WTC11 (cell line): ENCODE results near the gene VDAC1.

Source experiments
- ARID4B ChIP-seq: sonication (generic); formaldehyde crosslinking; IDR thresholded peaks from 2 replicates; pipeline ENCODE4 v1.8.0; 2023; ENCODE audit warnings: missing genetic modification reagents, mild to moderate bottlenecking, borderline replicate concordance
- CTCF ChIP-seq: fragments of 200-600 bp; IDR thresholded peaks from 2 replicates; pipeline ENCODE4 v1.8.0; 2022; ENCODE audit warnings: antibody characterized with exemption
- ETV6 ChIP-seq: sonication (generic); formaldehyde crosslinking; IDR thresholded peaks from 2 replicates; pipeline ENCODE4 v1.8.1; 2022; ENCODE audit warnings: mild to moderate bottlenecking, missing genetic modification reagents
- FOXJ3 ChIP-seq: sonication (generic); formaldehyde crosslinking; IDR thresholded peaks from 2 replicates; pipeline ENCODE4 v1.9.0; 2021; ENCODE audit warnings: missing genetic modification reagents, mild to moderate bottlenecking, borderline replicate concordance
- FOXP1 ChIP-seq: sonication (generic); formaldehyde crosslinking; IDR thresholded peaks from 2 replicates; pipeline ENCODE4 v1.8.0; 2022; ENCODE audit warnings: missing genetic modification reagents, mild to moderate bottlenecking, moderate library complexity, borderline replicate concordance
- GABPB1 ChIP-seq: sonication (generic); formaldehyde crosslinking; IDR thresholded peaks from 2 replicates; pipeline ENCODE4 v1.8.1; 2023; ENCODE audit warnings: mild to moderate bottlenecking, missing genetic modification reagents
- HMGXB4 ChIP-seq: sonication (generic); formaldehyde crosslinking; IDR thresholded peaks from 2 replicates; pipeline ENCODE4 v1.8.1; 2023; ENCODE audit warnings: mild to moderate bottlenecking, moderate library complexity, missing genetic modification reagents
- NR2C2 ChIP-seq: sonication (generic); formaldehyde crosslinking; IDR thresholded peaks from 2 replicates; pipeline ENCODE4 v1.8.0; 2022; ENCODE audit warnings: mild to moderate bottlenecking, missing genetic modification reagents
- SOX15 ChIP-seq: fragments of 250-450 bp; sonication (Bioruptor Pico); IDR thresholded peaks from 2 replicates; pipeline ENCODE4 v1.9.0; 2021; ENCODE audit warnings: mild to moderate bottlenecking
- ZNF138 ChIP-seq: sonication (generic); formaldehyde crosslinking; conservative IDR thresholded peaks from 2 replicates; pipeline ENCODE4 v1.8.1; 2022; ENCODE audit warnings: mild to moderate bottlenecking, moderate library complexity, missing genetic modification reagents
- ZNF512 ChIP-seq: sonication (generic); formaldehyde crosslinking; IDR thresholded peaks from 2 replicates; pipeline ENCODE4 v1.8.1; 2022; ENCODE audit warnings: missing genetic modification reagents, borderline replicate concordance
- TF ChIP-seq, protein P1 (sequence below): sonication (generic); formaldehyde crosslinking; conservative IDR thresholded peaks from 2 replicates; pipeline ENCODE4 v1.8.1; 2022; ENCODE audit warnings: mild to moderate bottlenecking, missing genetic modification reagents
- TF ChIP-seq, protein P2 (sequence below): sonication (generic); formaldehyde crosslinking; IDR thresholded peaks from 2 replicates; pipeline ENCODE4 v1.8.1; 2023; ENCODE audit warnings: mild to moderate bottlenecking, missing genetic modification reagents, moderate library complexity

DNA sequence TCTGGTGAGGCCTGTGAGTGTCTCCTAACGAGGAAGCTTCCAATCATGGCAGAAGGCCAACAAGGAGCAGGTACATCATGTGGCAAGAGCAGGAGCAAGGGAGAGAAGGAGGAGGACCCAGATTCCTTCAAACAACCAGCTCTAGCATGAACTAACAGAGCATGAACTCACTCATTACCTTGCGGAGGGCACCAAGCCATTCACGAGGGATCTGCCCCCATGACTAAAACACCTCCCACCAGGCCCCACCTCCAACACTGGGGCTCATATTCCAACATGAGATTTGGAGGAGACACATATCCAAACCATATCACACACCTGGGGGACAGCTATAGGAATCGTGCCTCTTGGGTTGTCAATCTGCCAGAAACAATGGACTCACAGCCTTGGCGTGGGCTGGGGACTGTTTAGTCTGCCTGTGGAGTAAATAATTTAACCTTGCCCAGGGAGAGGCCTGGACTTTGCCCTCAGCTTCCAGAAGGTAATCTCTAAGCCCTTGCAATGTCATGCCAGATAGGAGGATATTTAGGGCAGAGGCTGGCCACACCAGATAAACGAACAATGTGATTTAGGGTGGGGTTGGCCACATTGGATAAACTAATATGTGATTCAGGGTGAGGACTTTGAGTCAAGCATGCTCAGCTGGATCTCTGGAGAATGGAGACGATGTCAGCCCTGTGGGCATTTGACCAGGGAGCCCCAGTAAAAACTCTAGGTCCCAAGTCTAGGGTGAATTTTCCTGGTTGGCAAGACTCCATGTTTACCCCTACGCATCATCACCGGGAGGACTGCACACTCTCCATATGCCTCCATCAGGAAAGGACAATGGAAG lies 13.6 kb upstream of the VDAC1 start:
- TF ChIP-seq CTCF (no peak), GABPB1 (CRISPR knock-in tag) (no peak; the same call in 1 of the 2 replicates), HMGXB4 (no peak), FOXJ3 (CRISPR knock-in tag) (no peak), NR2C2 (CRISPR knock-in tag) (no peak), ETV6 (CRISPR knock-in tag) (no peak), ARID4B (CRISPR knock-in tag) (no peak), ZNF512 (no peak), FOXP1 (CRISPR knock-in tag) (no peak), SOX15 (CRISPR knock-in tag) (no peak), ZNF138 (CRISPR knock-in tag) (no peak)
- TF ChIP-seq, protein P1, sequence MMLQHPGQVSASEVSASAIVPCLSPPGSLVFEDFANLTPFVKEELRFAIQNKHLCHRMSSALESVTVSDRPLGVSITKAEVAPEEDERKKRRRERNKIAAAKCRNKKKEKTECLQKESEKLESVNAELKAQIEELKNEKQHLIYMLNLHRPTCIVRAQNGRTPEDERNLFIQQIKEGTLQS (CRISPR knock-in tag) = no peak
- TF ChIP-seq, protein P2, sequence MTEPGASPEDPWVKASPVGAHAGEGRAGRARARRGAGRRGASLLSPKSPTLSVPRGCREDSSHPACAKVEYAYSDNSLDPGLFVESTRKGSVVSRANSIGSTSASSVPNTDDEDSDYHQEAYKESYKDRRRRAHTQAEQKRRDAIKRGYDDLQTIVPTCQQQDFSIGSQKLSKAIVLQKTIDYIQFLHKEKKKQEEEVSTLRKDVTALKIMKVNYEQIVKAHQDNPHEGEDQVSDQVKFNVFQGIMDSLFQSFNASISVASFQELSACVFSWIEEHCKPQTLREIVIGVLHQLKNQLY (CRISPR knock-in tag) = no peak
